Activated T-helper 1 cell treated with anti-CD3 and anti-CD28 coated beads, Interleukin-12 subunit alpha, Interleukin-12 subunit beta, Interleukin-2, Interleukin-4 antibody, amounts not matched to agents 30 ng/mL and 10 ng/mL and 1 ng/mL, durations not matched to agents 14 hours and 24 hours and 36 hours (primary cell): ENCODE measurements around the gene TTC28. TPM values are rescaled to one million over a fixed set of nuclear protein-coding genes. Genes with fewer than 3 reads are reported as not detected.

Source experiments
- DNase-seq: peaks from one replicate; pipeline ENCODE4 v3.0.0; 2021; ENCODE audit warnings: low spot score
- H3K27ac Mint-ChIP-seq: one replicate; pipeline ENCODE4 v1.8.0; 2021; ENCODE audit warnings: mild to moderate bottlenecking, mixed read lengths
- H3K27me3 Mint-ChIP-seq: one replicate; pipeline ENCODE4 v1.8.0; 2022; ENCODE audit warnings: mild to moderate bottlenecking, moderate library complexity, mixed read lengths; ENCODE audit not compliant: insufficient read depth
- H3K36me3 Mint-ChIP-seq: one replicate; pipeline ENCODE4 v1.8.0; 2021; ENCODE audit warnings: low read depth, mixed read lengths
- H3K4me1 Mint-ChIP-seq: one replicate; pipeline ENCODE4 v1.8.0; 2021; ENCODE audit warnings: low read depth, mixed read lengths
- H3K4me3 Mint-ChIP-seq: one replicate; pipeline ENCODE4 v1.8.0; 2021; ENCODE audit warnings: mild to moderate bottlenecking, moderate library complexity, mixed read lengths
- H3K9me3 Mint-ChIP-seq: one replicate; pipeline ENCODE4 v1.8.0; 2021; ENCODE audit warnings: mixed read lengths
- intact Hi-C: fragments of 100-400 bp; cut with micrococcal nuclease; formaldehyde crosslinking; loops from one replicate; pipeline ENCODE4 v1.15.1; 2024
- total RNA-seq: library from RNA; stranded (reverse); gene quantifications from 2 replicates; pipeline ENCODE4 v1.2.3, GENCODE V29; 2022

The TTC28 gene
- total RNA-seq, 1 donor from 2014 or later, result 2.4 TPM

GRCh38 chr22:28148816-28149465 lies 530.7 kb downstream of the TTC28 start:
- Mint-ChIP-seq H3K4me3 (no peak overlapping the region), H3K36me3 (no peaks in the 10 kb centered on the region), H3K4me1 (no peaks in the 10 kb centered on the region), H3K27me3 (peaks cover 7% of the 10 kb centered on the region), H3K9me3 (no peaks in the 10 kb centered on the region), H3K27ac (no peak overlapping the region)
- intact Hi-C loops, result loop anchor here (10.0 kb wide), 1 partner anchor 56 kb away; no protein-coding TSS in a partner anchor
- DNase-seq, result no peak

GRCh38 chr22:28147401-28147800 lies 532.2 kb downstream of the TTC28 start:
- H3K9me3 Mint-ChIP-seq, result no peaks in the 10 kb centered on the region
- intact Hi-C loops, result loop anchor here (10.0 kb wide), 1 partner anchor 57 kb away; no protein-coding TSS in a partner anchor
- H3K27me3 Mint-ChIP-seq, result peaks cover 9% of the 10 kb centered on the region
- H3K36me3 Mint-ChIP-seq, result no peaks in the 10 kb centered on the region
- DNase-seq, result no peak
- H3K4me1 Mint-ChIP-seq, result no peaks in the 10 kb centered on the region
- H3K4me3 Mint-ChIP-seq, result no peak overlapping the region
- no peak overlapping the region for H3K27ac Mint-ChIP-seq

- no peak for DNase-seq
- intact Hi-C loops, result loop anchor here (10.0 kb wide), 1 partner anchor 58 kb away; no protein-coding TSS in a partner anchor
- Mint-ChIP-seq H3K4me3 (no peak overlapping the region), H3K36me3 (no peaks in the 10 kb centered on the region), H3K9me3 (no peaks in the 10 kb centered on the region), H3K4me1 (no peaks in the 10 kb centered on the region), H3K27me3 (peaks cover 9% of the 10 kb centered on the region), H3K27ac (no peak overlapping the region)
Measured at GRCh38 chr22:28146401-28147314, 533.0 kb downstream of the TTC28 start.

GRCh38 chr22:28143961-28144745 lies 535.5 kb downstream of the TTC28 start:
- no peak overlapping the region for H3K27ac Mint-ChIP-seq
- no peaks in the 10 kb centered on the region for H3K9me3 Mint-ChIP-seq
- intact Hi-C loops, result loop anchor here (10.0 kb wide), 1 partner anchor 61 kb away; no protein-coding TSS in a partner anchor
- no peak overlapping the region for H3K4me3 Mint-ChIP-seq
- no peak for DNase-seq
- no peaks in the 10 kb centered on the region for H3K4me1 Mint-ChIP-seq
- peaks cover 9% of the 10 kb centered on the region for H3K27me3 Mint-ChIP-seq
- H3K36me3 Mint-ChIP-seq, result no peaks in the 10 kb centered on the region

GRCh38 chr22:28143241-28143865 lies 536.3 kb downstream of the TTC28 start:
- no peak overlapping the region for H3K4me3 Mint-ChIP-seq

GRCh38 chr22:28142361-28142961 lies 537.2 kb downstream of the TTC28 start:
- H3K36me3 Mint-ChIP-seq, result no peaks in the 10 kb centered on the region
- no peak for DNase-seq
- no peak overlapping the region for H3K27ac Mint-ChIP-seq
- no peaks in the 10 kb centered on the region for H3K4me1 Mint-ChIP-seq
- intact Hi-C loops, result loop anchor here (10.0 kb wide), 1 partner anchor 62 kb away; no protein-coding TSS in a partner anchor
- peaks cover 8% of the 10 kb centered on the region for H3K27me3 Mint-ChIP-seq
- no peaks in the 10 kb centered on the region for H3K9me3 Mint-ChIP-seq
- no peak overlapping the region for H3K4me3 Mint-ChIP-seq

More at GRCh38 chr22:28143241-28143865, 536.3 kb downstream of the TTC28 start:
- Mint-ChIP-seq H3K4me1 (no peaks in the 10 kb centered on the region), H3K9me3 (no peaks in the 10 kb centered on the region), H3K36me3 (no peaks in the 10 kb centered on the region), H3K27ac (no peak overlapping the region), H3K27me3 (peaks cover 9% of the 10 kb centered on the region)
- intact Hi-C loops, result loop anchor here (10.0 kb wide), 1 partner anchor 61 kb away; no protein-coding TSS in a partner anchor
- DNase-seq, result no peak

GRCh38 chr22:28141614-28142013 lies 538.0 kb downstream of the TTC28 start:
- no peak for DNase-seq
- intact Hi-C loops, result loop anchor here (10.0 kb wide), 1 partner anchor 63 kb away; no protein-coding TSS in a partner anchor
- Mint-ChIP-seq H3K27ac (no peak overlapping the region), H3K36me3 (no peaks in the 10 kb centered on the region), H3K27me3 (peaks cover 6% of the 10 kb centered on the region), H3K4me1 (no peaks in the 10 kb centered on the region), H3K9me3 (no peaks in the 10 kb centered on the region), H3K4me3 (no peak overlapping the region)

- intact Hi-C loops, result loop anchor here (10.0 kb wide), 1 partner anchor 65 kb away; no protein-coding TSS in a partner anchor
- Mint-ChIP-seq H3K4me1 (no peaks in the 10 kb centered on the region), H3K27ac (no peak overlapping the region), H3K4me3 (no peak overlapping the region), H3K9me3 (no peaks in the 10 kb centered on the region), H3K27me3 (peaks cover 6% of the 10 kb centered on the region), H3K36me3 (no peaks in the 10 kb centered on the region)
- DNase-seq, result no peak
Measured at GRCh38 chr22:28139961-28140360, 539.7 kb downstream of the TTC28 start.

GRCh38 chr22:28139516-28139915 lies 540.1 kb downstream of the TTC28 start:
- peaks cover 6% of the 10 kb centered on the region for H3K27me3 Mint-ChIP-seq
- H3K4me3 Mint-ChIP-seq, result no peak overlapping the region
- DNase-seq, result no peak
- H3K36me3 Mint-ChIP-seq, result no peaks in the 10 kb centered on the region
- intact Hi-C loops, result no loop called here
- H3K27ac Mint-ChIP-seq, result no peak overlapping the region
- H3K9me3 Mint-ChIP-seq, result no peaks in the 10 kb centered on the region
- H3K4me1 Mint-ChIP-seq, result no peaks in the 10 kb centered on the region

- Mint-ChIP-seq H3K36me3 (no peaks in the 10 kb centered on the region), H3K4me3 (no peak overlapping the region), H3K27me3 (no peaks in the 10 kb centered on the region), H3K9me3 (no peaks in the 10 kb centered on the region), H3K27ac (no peak overlapping the region), H3K4me1 (no peaks in the 10 kb centered on the region)
- intact Hi-C loops, result no loop called here
- DNase-seq, result no peak
Measured at GRCh38 chr22:28137036-28137435, 542.6 kb downstream of the TTC28 start.

- DNase-seq, result no peak
- no peaks in the 10 kb centered on the region for H3K27me3 Mint-ChIP-seq
- no peak overlapping the region for H3K27ac Mint-ChIP-seq
- H3K4me1 Mint-ChIP-seq, result no peaks in the 10 kb centered on the region
- no peaks in the 10 kb centered on the region for H3K9me3 Mint-ChIP-seq
- H3K4me3 Mint-ChIP-seq, result no peak overlapping the region
- no peaks in the 10 kb centered on the region for H3K36me3 Mint-ChIP-seq
- intact Hi-C loops, result no loop called here
Measured at GRCh38 chr22:28132466-28132865, 547.2 kb downstream of the TTC28 start.
